HG02798 (cell line): Measurements from ENCODE around the gene CISH.

Experiments used
- ATAC-seq: cut with Tn5 transposase; IDR thresholded peaks from one replicate; pipeline ENCODE4 v1.9.1; 2021; ENCODE audit warnings: mild to moderate bottlenecking; ENCODE audit not compliant: unreplicated experiment, poor library complexity

Gene CISH

DNA sequence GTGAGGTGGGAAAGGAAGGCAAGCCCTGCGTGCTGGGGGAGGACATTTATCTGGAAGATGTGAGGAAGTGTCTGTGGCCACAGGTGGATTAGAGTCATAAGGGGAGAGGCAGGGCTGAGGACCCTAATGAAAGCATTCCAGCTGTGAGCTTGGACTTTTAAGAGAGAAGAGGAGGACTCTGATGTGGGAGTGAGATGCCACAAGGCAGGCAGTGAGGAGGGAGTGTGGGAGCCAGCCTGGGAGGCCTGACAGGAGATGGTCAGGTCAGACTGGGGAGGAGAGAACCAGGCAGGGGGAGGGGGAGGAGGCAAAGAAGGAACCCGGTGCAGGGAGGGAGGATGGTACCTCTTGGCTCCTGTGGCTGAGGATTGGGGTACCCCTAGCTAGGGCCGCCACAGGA lies 26.4 kb upstream of the CISH start:
- ATAC-seq: no peak

DNA sequence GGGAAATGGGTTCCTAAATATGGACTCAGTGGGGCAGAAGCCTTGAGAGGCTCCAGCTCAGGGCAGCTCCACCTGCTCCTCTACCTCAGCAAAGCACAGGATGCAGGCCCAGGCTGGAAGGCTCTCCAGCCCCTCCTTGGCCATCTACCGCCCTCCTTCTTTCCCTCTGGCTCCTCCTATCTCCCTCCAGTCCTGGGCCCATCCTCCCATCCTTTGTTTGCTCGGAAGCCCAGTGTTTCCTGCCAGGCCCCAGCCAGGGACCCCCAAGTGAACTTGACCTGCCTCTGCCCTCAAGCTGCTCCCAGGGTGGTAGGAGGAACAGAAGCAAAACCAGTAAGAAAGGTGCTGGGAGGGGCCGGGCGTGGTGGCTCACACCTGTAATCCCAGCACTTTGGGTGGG lies 25.4 kb upstream of the CISH start:
- ATAC-seq: no peak

DNA sequence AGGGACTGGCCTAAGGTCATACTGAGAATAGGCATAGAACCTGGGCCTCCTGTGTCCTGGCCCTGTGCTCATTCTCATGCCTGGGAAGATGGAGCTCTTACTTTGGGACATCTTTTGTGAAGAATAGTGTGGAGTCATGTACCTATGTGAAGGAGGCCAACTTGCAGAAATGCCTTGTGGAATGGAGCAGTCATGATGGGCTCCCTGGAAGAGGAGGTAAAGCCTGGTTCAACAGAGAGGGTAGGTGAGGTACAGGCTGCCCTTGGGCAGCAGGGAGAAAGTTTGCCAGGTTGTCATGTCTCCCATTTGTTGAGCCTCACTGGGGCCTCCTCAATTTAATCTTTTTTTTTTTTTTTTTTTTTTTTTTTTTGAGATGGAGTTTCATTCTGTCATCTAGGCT lies 23.5 kb upstream of the CISH start:
- ATAC-seq: no peak

DNA sequence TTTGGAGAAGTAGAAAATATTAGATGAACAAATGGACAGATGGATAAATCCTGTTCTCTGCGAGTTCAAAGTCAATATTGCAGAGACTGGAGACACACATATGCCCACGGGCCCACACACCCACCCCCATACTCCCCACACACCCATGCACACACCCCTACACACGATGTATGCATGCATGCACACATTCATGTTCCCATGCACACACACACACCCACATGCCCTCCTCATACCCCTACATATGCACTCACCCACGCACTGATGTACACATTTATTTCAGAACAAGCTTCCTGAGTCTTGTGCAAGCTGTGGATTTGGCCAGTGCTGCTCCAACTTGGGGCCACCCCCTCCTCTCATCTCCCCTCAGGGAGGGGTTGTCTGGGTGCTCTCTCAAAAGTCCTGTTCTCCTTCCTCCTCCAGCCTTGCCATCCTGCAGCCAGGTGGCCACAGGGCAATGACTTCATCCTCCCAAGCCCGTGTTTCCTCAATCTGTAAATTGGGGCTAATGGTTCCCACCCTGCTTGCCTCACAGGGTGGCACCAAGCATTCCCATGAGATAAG lies 21.7 kb upstream of the CISH start:
- no peak for ATAC-seq

DNA sequence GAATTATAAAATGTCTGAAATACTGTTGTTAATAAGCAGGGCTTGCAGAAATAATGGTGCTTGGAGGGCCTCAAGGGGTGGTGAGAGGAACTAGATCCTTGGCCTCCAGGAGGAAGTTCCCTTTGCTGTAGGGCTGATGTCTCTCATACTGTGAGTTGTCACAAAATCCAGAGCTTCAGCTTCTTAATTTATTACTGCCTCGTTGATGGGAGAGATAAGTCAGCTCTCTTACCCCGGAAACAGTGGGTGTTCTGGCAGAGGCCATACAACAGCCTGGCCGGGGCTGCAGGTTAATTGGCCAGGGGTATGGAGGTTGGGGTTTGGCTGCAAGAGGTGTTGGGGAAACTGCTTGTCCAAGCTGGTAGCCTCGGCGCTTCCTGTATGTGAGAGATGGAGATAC lies 20.9 kb upstream of the CISH start:
- no peak for ATAC-seq

DNA sequence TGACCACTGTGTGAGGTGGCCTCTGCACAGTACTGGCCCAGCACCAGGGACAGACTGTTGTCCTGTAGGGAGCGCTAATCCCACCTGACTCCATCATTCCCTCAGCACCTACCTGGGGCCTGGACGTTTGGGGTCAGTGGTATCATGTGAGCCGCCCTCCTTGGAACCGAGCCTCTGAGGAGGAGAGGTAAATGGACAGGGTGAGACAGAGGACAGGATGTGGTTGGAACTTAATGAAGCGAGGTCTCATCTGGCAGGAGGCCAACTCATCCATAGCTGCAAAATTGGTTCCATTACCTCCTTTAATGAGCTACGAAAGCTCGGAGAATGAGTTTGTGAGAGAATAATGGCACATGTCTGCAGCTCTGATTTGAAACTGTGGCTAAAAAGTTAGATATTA lies 19.3 kb upstream of the CISH start:
- ATAC-seq: no peak

DNA sequence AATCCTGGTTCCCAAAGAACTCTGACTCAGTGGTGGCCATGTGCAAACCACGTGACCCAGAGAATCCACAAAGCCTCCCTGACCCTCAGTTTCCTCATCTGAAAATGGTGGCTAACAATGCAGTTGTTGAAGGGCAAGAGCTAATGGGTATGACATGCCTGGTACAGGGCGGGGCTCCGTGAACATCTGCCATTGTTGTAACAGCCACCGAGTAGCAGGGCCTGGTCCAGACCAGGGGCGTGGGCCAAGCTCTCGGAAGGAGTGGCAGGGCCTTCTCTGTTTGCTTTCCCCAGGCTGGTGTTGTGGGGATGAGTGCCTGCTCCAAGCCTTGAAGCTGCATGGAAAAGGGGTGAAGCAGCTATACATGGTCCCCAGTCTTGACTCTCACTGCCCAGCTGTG lies 18.8 kb upstream of the CISH start:
- no peak for ATAC-seq

DNA sequence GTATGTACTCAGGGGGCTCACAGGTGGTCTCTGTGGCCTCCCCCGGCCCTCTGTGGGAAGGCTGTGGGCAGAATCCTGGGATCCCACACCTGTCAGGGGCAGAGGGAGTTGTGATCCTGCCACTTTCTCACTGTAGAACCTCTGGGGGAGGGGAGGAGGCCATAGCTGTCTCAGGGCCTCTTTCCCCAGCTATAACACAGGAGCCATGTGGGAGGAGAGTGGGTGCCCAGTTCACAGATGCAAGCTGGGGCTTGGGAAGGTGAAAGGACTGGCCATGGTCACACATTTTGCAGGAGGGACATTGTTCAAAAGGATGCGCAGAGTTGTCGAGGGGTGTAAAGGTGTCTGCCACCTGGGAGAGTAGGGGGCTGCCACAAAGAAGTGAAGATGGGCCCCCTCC lies 17.0 kb upstream of the CISH start:
- ATAC-seq: no peak

DNA sequence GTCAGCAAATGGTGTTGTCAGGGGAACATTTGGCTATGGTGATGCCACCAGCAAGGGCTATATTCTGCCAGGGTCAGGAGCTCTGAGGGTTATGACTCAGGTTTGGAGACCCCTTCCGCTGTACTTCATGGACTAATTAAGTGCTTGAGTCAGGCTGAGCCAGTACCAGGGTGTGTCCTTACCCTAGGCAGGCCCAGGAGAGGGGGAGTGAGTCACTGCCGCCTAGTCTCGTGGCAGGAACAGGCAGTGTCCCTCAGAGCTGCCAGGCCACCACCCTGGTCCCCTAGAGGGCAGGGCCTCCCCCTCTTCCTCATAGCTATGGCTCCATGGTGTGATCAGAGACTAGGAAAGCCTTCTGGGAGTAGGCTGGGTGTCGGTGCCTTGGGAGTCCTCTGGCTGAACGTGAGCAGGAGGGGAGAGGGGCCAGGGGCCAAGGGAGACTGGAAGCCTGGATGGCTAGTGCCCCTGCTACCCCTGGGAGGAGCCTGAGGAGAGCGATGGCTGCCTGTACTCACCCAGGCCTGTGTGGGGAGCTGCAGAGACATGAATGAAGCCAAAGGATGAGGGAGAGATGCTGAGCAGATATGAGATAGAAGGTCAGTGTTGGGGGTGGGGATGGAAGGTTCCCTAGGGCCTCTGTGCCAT lies 16.0 kb upstream of the CISH start:
- ATAC-seq: no peak

DNA sequence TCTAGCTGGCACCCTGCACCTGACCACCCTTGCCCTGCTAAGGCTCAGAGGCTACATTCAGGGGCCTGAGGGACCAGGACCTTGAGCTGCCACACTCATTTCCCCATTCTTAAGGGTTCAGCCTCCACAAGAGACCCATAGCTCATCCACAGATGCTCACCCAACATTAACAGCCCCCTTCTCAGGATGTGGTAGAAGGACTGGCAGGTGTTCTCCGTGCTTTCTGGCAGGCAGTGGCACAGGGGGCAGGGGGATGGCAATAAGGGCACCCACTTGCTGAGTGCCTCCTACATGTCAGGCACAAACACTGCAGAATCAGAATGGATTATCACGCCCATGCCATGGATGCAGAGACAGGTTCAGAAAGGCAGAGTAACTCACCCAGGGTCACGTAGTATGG lies 14.8 kb upstream of the CISH start:
- ATAC-seq: no peak

DNA sequence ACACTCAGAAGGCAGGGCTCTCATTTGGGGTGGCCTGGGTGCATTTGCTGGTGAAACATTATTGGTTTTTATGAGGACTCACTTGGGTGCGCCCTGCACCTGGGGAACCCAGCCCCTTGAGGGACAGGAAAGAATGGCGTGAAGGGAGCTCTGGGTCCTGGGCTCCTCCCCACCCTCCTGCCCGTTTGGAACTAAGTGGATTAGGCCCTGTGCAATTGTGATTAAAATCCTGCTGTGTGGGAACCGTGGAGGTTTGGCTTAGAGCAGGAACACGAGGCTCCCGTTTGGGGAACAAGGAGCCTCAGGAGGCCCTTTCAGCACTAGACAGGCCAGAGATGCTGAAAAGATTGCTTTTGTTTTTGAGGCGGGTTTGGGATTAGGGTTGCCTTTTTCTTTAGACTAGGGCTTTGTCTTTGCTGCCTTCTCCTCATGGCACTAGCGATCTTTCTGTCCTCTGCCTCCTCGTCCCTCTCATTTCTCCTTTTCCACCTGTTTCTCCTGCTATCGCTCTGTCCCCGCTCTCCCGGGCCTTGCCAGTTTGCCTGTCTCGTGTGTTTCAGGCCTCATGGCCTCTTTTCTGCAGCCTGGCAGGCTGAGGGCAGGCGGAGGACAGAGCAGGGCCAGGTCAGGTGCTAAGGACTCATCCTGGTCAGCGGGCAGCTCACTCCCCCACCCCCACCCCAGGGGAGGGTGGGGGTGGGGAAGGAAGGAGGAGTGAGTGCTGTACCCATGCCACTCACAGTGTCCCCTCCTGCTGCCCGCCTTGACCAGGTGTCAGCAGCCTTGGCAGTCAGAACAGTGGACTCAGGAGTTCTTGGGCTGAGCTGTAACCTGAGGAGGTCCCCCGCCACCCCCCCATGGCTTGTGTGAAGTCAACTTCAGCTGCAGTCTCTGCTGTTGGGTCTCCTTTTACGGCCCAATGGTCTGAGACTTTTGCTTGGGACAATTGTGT lies 13.9 kb upstream of the CISH start:
- ATAC-seq: no peak

DNA sequence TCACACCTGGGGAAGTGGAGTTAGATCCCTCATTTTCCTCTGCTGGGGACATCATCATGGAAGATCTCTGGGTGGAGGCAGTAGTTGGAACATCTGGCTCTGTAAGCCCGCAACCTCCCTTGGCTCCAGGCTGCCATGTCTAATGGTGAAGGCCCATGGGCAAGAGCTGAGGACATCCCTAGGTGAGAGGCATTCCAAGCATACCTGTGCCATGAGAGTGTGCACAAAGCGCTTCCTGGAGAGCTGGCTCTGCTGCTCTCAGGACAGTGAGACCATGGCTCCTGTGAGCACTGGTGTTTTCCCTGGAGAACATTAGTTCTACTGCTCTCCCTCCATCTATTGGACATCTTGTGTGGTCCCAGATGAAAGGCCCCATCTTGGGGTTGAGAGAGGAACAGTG lies 13.1 kb upstream of the CISH start:
- no peak for ATAC-seq

DNA sequence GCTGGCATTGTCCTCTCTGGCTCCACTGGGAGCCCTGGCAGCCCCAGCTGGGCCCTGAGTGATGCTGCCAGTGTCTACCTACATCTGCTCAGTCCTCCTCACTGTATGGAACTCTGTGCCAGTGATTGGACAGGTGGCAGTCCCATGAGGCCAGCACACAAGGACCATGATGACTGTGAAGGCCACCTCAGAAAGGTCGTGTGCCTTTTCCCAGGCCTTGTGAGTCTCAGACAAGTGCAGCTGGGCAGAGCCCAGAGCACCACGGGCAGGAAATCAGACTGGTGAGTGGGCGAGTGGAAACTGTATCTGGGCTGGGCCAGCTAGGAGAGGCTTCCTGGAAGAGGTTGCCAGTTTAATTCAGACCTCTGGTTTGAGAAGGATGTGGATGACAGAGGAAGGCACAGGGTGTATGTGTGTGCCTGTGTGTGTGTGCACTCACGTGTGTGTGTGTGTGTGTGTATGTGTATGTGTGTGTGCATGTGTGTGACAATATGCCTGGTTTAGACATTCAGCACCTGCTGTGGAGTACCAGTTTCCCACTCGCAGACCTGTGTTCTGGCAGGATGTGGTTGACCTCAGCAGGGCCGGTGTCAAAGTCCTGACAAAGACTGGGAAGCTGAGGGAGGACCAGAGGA lies 12.4 kb upstream of the CISH start:
- ATAC-seq: peak; percentile 61

DNA sequence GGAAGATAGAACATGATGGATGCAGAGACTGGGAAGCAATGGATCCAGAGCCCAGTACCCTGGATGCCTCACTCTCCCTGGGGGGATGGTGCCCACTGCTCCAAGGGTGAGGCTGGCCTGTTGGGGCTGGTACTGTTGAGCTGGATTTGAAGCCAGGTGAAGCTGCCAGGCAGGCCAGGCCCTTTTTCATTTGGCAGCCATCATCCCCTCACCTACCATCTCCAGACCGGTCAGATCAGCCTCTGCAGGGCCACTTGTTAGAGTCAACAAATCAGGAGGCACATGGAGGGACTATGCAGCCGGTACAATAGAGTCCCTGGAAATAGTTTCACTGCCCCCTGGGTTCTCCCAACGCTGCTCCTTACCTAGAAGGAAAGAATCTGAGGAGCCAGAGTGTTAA lies 11.3 kb upstream of the CISH start:
- ATAC-seq: no peak

DNA sequence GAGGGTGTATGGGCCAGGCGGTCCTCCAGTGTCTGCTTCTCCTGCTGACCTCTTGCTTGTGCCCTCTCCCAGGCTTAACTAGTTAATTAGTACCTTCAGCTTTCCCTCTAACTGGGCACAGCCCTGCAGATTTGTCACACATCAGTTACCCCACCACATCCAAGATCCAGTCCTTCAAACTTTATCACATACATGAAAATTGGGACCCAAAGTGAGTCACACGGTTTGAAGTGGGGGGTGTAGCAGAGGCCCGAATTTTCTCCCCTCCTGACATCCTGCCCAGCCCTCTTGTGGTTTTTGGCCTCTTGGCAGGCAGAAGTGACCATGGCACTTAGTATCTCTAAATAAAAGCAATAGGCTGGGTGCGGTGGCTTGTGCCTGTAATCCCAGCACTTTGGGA lies 9.2 kb upstream of the CISH start:
- no peak for ATAC-seq

DNA sequence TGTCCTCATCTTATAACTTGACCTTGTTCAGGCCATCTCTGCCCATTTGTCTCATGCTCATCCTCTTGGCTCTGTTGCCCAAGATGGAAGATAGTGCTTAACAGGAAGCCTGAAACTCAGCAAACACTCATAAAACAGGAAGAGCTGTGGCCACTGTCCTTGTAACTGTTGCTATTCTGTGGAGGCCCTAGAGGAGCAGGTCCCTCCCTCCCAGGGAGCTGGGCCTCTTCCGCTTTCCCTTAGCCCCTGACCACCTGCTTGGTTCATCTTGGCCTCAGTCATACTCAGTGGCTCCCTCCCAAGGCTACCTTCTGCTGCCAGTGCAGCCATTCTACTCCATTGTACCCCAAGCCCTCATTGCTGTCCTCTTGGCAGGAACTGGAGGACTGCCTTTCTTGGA lies 8.8 kb upstream of the CISH start:
- ATAC-seq: no peak

DNA sequence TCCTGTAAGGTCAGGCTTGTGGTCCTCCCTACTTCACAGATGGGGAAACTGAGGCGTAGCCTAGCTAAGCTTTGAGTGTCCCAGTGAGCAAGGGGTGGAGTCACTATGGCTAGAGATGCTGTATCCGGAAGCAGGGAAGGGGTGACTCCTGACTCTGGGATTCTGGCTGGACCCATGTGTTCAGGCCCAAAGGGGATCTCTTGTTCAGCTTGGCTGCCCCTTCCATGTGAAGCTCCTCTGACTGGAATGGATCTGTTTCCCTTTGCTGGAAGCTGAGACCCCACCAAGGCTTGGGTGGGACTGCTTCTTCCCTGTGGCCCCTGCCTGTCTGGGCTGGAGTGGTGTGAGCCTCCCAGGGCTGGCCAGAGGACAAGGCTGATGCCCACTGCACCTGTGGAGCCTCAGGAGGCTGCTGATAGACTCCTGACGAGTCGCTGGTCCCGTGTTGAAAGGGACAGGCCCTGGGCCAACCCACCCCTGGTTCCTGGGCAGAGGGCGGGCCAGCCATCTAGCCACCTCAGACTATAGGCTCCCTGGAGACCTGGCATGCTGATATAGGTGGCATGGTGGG lies 6.4 kb upstream of the CISH start:
- no peak for ATAC-seq

DNA sequence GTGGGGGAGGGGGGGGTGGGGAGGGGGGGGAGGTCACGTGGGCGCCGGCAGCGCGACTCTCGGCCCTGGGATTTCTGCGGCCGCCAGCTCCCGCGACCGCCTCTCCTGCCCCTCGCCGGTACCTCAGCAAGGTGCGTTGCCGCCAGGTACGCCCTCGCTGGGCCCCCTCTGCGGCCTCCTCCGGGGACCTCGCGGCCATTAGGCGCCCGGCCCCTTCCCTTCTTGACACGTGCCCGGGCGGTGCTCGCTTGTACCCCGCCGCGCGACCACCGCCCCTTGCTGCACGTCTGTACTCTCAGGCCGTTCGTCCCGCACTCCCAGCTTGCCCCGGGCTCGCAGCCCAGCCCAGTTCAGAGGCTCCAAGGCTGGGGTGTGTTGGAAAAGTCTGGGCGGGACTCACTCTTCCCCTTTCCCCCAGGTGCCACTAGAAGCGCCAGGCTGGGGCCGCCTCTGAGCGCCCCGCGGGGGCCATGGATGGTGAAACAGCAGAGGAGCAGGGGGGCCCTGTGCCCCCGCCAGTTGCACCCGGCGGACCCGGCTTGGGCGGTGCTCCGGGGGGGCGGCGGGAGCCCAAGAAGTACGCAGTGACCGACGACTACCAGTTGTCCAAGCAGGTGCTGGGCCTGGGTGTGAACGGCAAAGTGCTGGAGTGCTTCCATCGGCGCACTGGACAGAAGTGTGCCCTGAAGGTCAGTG lies 5.7 kb upstream of the CISH start, which contains the start of gene MAPKAPK3:
MAPKAPK3 (plus strand) TSS at position 56 of the 696 bp plus-strand sequence; CDS start at position 471, 415 bp downstream.
- peak; percentile 13 for ATAC-seq

DNA sequence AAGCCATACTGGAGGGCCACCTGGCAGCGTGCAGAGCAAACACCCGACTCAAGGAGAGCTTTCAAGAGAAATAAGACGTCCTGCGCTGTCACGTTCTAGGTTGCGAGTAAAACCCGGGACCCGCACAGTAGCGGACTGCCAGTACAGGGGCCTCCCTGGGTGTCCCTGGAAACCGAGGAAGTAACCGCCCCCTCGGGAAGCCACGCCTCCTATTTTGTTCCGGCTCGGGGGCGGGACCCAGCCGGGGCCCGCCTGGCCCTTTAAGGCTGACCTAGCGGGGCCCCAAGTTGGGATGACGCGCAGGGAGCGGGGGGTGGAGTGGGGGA lies 5.2 kb upstream of the CISH start:
- ATAC-seq: peak; percentile 80
